Measurements from ENCODE around the gene CKAP2L. TPM values are rescaled to one million over a fixed set of nuclear protein-coding genes. Genes with fewer than 3 reads are reported as not detected.

The CKAP2L gene
- total and polyA plus RNA-seq, 9 of the 15 experiments (the other 6 are each of a cell fraction or from before 2014, with no cell fraction given), result 10.4 to 21.9 (median 14.2) TPM

- TF ChIP-seq FOSL1 (tag; conservative IDR thresholded peaks at IDR 0.05) (no peak), ZNF3 (CRISPR knock-in tag; IDR thresholded peaks at IDR 0.05) (no peak), SOX6 (IDR thresholded peaks at IDR 0.05) (no peak), MTA2 (IDR thresholded peaks at IDR 0.05; ENCODE audit: low read depth) (0 out of 2 replicates have a peak, but pooled peaks have one; percentile 9), ZBTB2 (IDR thresholded peaks at IDR 0.05) (no peak), ZNF140 (CRISPR knock-in tag; IDR thresholded peaks at IDR 0.05) (no peak), FOXP1 (CRISPR knock-in tag; IDR thresholded peaks at IDR 0.05) (no peak), L3MBTL2 (IDR thresholded peaks at IDR 0.05) (peak; percentile 85), SMARCB1 (IDR thresholded peaks at IDR 0.05; ENCODE audit: insufficient read length, low read depth) (no peak), CAMTA2 (CRISPR knock-in tag; conservative IDR thresholded peaks at IDR 0.05) (no peak), HNRNPUL1 (IDR thresholded peaks at IDR 0.05; ENCODE audit: low read length) (no peak), ZNF395 (CRISPR knock-in tag; IDR thresholded peaks at IDR 0.05) (no peak), KDM2B (CRISPR knock-in tag; IDR thresholded peaks at IDR 0.05) (no peak), IRF1 (CRISPR knock-in tag; IDR thresholded peaks at IDR 0.05; ENCODE audit: borderline replicate concordance) (no peak), FOXA1 (IDR thresholded peaks at IDR 0.05; ENCODE audit: borderline replicate concordance) (no peak), HDAC2 (IDR thresholded peaks at IDR 0.05) (0 out of 2 replicates have a peak, but pooled peaks have one; percentile 57), E2F6 (IDR thresholded peaks at IDR 0.05; ENCODE audit: borderline replicate concordance in 1 of 2, extremely low read depth in 1 of 2, insufficient read depth in 1 of 2, insufficient read length in 1 of 2, low read depth in 1 of 2, low read length in 1 of 2, poor library complexity in 1 of 2, severe bottlenecking in 1 of 2) (no peak), DNMT1 (IDR thresholded peaks at IDR 0.05) (no peak), ZNF165 (CRISPR knock-in tag; IDR thresholded peaks at IDR 0.05; ENCODE audit: borderline replicate concordance) (no peak), BCLAF1 (IDR thresholded peaks at IDR 0.05; ENCODE audit: borderline replicate concordance in 1 of 2, control insufficient read depth in 1 of 2, low read depth in 2 of 2, low read length in 1 of 2) (no peak)
Observed at GRCh38 chr2:112788653-112789052, 24.2 kb upstream of the CKAP2L start (continued).
